NB4 (cell line): ENCODE results near the gene SLC46A3.

Experiments used
- DNase-seq: peaks from one replicate; pipeline ENCODE4 v3.0.0; 2010; ENCODE audit warnings: low read depth
- H3K4me3 ChIP-seq: one replicate; pipeline ENCODE4 v1.5.1; 2011; ENCODE audit warnings: mild to moderate bottlenecking, low read depth, low read length, moderate library complexity
- CTCF ChIP-seq: IDR thresholded peaks from one replicate; pipeline ENCODE4 v1.5.1; 2012; ENCODE audit warnings: low read depth, low read length
- MAX ChIP-seq: IDR thresholded peaks from 2 replicates; pipeline ENCODE4 v1.6.1; 2011; ENCODE audit warnings: low read depth, low read length
- MYC ChIP-seq: IDR thresholded peaks from 2 replicates; pipeline ENCODE4 v1.6.1; 2011; ENCODE audit warnings: low read depth, low read length
- POLR2A ChIP-seq: IDR thresholded peaks from 2 replicates; pipeline ENCODE4 v1.6.1; 2011; ENCODE audit warnings: mild to moderate bottlenecking; ENCODE audit not compliant: insufficient read length; ENCODE audit errors: extremely low read depth

SLC46A3 gene

GRCh38 chr13:28753946-28754345, 35.2 kb upstream of the SLC46A3 start:
- no peak for DNase-seq
- TF ChIP-seq CTCF (no peak), MAX (no peak), POLR2A (no peak), MYC (no peak)
- H3K4me3 ChIP-seq, result no peak overlapping the region

GRCh38 chr13:28753208-28753892, 34.6 kb upstream of the SLC46A3 start:
- no peak overlapping the region for H3K4me3 ChIP-seq
- DNase-seq, result peak; percentile 57
- peak; percentile 75 for TF ChIP-seq MAX
- TF ChIP-seq MYC, result peak; percentile 73
- no peak for TF ChIP-seq CTCF
- TF ChIP-seq POLR2A, result no peak

GRCh38 chr13:28751175-28751960, 32.6 kb upstream of the SLC46A3 start:
- DNase-seq, result no peak
- H3K4me3 ChIP-seq, result no peak overlapping the region
- TF ChIP-seq POLR2A (no peak), MYC (no peak), CTCF (no peak), MAX (no peak)

- TF ChIP-seq MAX (no peak), CTCF (no peak), MYC (no peak), POLR2A (no peak)
- H3K4me3 ChIP-seq, result no peak overlapping the region
- DNase-seq, result no peak
Measured at GRCh38 chr13:28750187-28751045, 31.6 kb upstream of the SLC46A3 start.

GRCh38 chr13:28747851-28748250, 29.1 kb upstream of the SLC46A3 start:
- TF ChIP-seq MAX (no peak), CTCF (no peak), MYC (no peak), POLR2A (no peak)
- DNase-seq, result no peak

More at GRCh38 chr13:28747851-28748250, 29.1 kb upstream of the SLC46A3 start:
- no peak overlapping the region for H3K4me3 ChIP-seq
